GM12874 (cell line): ENCODE measurements around the gene DENND4A.

Experiments used
- CTCF ChIP-seq: IDR thresholded peaks from 2 replicates; pipeline ENCODE4 v1.5.1; 2011; ENCODE audit warnings: low read depth, mild to moderate bottlenecking, control low read depth, low read length, moderate library complexity; ENCODE audit not compliant: insufficient read depth

DENND4A gene

GRCh38 chr15:65789105-65789504 is 3.0 kb downstream of the DENND4A start:
- no peak for TF ChIP-seq CTCF

GRCh38 chr15:65787260-65787659 is 4.8 kb downstream of the DENND4A start:
- TF ChIP-seq CTCF = no peak

GRCh38 chr15:65785151-65785550 is 6.9 kb downstream of the DENND4A start:
- no peak for TF ChIP-seq CTCF

GRCh38 chr15:65783872-65784271 is 8.2 kb downstream of the DENND4A start:
- TF ChIP-seq CTCF = no peak

- no peak for TF ChIP-seq CTCF
These were observed 10.0 kb downstream of the DENND4A start for GRCh38 chr15:65782096-65782495.

- TF ChIP-seq CTCF = no peak
These were observed 13.8 kb downstream of the DENND4A start for GRCh38 chr15:65778269-65778668.

GRCh38 chr15:65777843-65778242 is 14.2 kb downstream of the DENND4A start:
- no peak for TF ChIP-seq CTCF

- no peak for TF ChIP-seq CTCF
These were observed 15.0 kb downstream of the DENND4A start for GRCh38 chr15:65777053-65777452.
